ENCODE measurements around the gene FHOD3.

FHOD3 gene

DNA sequence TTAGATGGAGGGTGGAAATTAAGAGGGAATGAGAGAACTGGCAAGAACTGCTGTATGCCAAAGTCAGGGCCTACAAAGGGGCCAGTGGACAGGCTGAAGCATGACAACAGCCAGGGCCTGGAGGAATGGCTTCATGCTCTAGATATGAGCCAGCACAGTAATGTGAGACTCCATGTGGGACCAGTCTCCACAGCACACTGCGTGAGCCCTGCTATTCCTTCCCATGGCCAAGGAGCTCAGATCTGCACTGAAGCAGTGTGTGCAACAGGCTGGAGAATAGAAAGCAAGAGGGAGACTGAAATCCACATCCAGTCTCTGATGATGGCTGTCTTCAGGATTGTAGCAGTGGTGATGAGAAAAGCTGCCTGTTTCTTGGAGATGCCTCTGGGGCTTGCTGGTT is 368.4 kb downstream of the FHOD3 start:
- no peak overlapping the region for H3K4me3 Mint-ChIP-seq
- CTCF ChIA-PET = no interaction called here
- no peak overlapping the region for H3K27ac Mint-ChIP-seq
- no peaks in the 10 kb centered on the region for H3K36me3 Mint-ChIP-seq
- DNase-seq = no peak
- no peaks in the 10 kb centered on the region for H3K4me1 Mint-ChIP-seq
- peaks cover under 1% of the 10 kb centered on the region for H3K27me3 Mint-ChIP-seq
- no peaks in the 10 kb centered on the region for H3K9me3 Mint-ChIP-seq

DNA sequence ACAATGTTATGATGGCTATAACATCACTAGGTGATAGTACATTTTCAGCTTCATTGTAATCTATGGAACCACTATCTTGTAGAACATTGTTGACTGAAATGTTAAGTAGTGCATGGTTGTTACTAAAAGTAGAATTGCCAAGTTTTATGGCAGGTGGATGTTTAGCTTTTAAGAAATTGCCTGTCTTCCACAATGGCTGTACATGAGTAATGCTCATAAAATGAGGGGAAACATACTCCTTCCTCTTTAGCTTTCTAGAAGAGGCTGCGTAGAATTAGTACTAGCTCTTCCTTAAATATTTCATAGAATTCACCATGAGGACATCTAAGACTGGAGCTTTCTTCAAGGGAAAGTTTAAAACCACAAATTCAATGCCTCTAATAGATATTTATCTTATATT is 370.3 kb downstream of the FHOD3 start:
- peaks cover 8% of the 10 kb centered on the region for H3K27me3 Mint-ChIP-seq
- no peaks in the 10 kb centered on the region for H3K4me1 Mint-ChIP-seq
- no peaks in the 10 kb centered on the region for H3K36me3 Mint-ChIP-seq
- no peaks in the 10 kb centered on the region for H3K9me3 Mint-ChIP-seq
- no peak for DNase-seq
- no peak overlapping the region for H3K4me3 Mint-ChIP-seq
- no peak overlapping the region for H3K27ac Mint-ChIP-seq
- CTCF ChIA-PET = no interaction called here

DNA sequence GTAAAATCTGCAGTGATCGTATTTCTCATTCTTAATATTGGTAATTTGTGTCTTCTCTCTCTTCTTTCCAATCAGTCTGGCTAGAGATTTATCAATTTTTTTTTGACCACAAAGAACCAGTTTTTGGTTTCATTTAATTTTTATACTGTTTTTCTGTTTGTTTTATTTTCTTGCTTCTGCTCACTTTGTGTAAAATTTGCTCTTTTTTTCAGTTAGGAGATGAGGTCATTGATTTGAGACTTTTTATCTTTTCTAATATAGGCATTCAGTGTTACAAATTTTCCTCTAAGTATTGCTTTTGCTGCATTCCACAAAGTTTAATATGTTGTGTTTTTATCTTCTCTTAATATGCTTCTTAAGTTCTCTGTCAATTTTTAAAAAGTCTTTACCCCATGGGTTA is 370.8 kb downstream of the FHOD3 start:
- Mint-ChIP-seq H3K27me3 (peaks cover 9% of the 10 kb centered on the region), H3K27ac (no peak overlapping the region), H3K36me3 (no peaks in the 10 kb centered on the region), H3K9me3 (no peaks in the 10 kb centered on the region), H3K4me1 (no peaks in the 10 kb centered on the region), H3K4me3 (no peak overlapping the region)
- CTCF ChIA-PET = no interaction called here
- DNase-seq = no peak

DNA sequence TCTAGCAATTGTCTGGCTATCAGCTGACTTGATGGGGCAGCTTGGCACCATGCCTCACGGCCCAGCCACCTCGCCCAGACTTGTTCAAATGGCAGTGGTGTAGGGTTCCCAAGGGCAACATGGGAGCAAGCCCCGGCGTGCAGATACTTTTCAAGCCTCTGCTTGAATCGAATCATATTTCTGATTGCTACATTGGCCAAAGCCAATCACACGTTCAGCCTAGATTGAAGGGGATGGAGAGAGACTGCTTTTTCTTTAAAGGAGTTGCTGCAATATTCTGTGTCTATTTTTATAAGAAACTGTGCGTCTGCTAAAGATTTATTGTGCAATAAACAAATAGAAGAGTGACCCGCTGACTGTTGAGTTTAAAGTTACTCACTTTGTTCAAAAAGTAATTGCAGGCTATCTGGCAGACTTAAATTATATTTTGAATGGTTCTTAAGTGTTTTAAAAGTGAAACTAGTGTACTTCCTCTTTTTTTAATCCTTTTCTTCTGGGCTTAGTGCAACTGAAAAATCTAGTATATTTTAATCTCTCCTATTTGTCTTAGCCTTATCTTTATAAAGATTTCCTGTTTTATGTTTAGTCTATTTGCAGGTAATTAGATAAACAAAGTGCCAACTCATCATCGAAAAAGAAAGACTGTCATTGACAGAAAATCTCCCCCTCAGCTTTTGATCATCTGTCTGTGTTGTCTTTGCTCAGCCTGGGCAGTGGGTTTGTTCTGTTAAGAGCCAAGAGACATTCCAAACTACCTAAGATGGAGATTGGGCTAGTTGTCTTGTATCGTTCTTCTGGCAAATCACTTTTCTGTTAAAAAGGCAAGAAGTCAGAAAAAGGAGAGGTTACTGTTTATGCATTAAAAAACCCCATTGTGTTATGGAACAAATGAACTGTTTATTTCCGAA is 375.2 kb downstream of the FHOD3 start:
- no peaks in the 10 kb centered on the region for H3K9me3 Mint-ChIP-seq
- no peak overlapping the region for H3K4me3 Mint-ChIP-seq
- no peak overlapping the region for H3K27ac Mint-ChIP-seq
- CTCF ChIA-PET = no interaction called here
- H3K4me1 Mint-ChIP-seq = no peaks in the 10 kb centered on the region
- H3K36me3 Mint-ChIP-seq = no peaks in the 10 kb centered on the region
- peaks cover 18% of the 10 kb centered on the region for H3K27me3 Mint-ChIP-seq
- no peak for DNase-seq

DNA sequence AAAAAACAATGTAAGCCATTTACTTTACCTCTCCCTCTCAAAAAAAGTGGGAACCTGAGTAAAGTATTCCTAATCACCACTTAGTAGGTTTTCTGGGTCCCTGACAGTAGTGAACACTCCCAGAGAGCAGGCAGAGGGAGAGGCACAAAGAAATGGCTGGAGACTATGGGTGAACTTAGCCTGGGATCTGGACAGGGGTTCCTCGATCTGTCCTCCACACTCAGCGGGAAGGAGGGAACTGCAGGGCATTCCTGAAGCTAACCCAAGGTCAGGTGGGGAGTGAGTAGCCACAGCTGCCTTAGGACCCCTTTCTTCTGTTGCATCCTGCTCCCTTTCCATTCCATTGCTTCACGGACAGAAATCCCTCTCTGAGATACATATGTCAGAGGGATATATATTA is 375.9 kb downstream of the FHOD3 start:
- CTCF ChIA-PET = no interaction called here
- H3K27ac Mint-ChIP-seq = no peak overlapping the region
- H3K4me1 Mint-ChIP-seq = no peaks in the 10 kb centered on the region

DNA sequence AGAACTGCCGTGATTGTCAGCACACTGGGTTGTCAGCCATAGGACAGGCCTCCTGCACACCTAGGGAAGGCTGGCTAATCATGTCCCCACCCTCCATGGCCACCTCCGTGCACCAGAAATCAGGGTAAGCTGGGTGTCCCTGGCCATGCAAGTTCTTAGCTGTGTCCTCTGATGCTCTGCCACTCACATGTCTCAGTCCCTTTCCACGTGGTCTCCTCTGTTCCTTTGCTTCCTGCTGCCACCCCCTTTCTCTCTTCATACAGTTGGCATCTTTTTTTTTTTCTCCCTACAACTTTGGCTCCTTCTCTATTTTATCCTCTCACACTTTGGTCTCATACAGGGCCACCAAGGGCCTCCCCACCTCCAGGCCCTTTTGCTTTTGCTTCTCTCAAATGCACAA is 377.6 kb downstream of the FHOD3 start:
- H3K9me3 Mint-ChIP-seq = no peaks in the 10 kb centered on the region
- no peak overlapping the region for H3K27ac Mint-ChIP-seq
- CTCF ChIA-PET = no interaction called here
- H3K4me3 Mint-ChIP-seq = no peak overlapping the region
- peaks cover 18% of the 10 kb centered on the region for H3K27me3 Mint-ChIP-seq
- DNase-seq = no peak
- H3K4me1 Mint-ChIP-seq = no peaks in the 10 kb centered on the region
- H3K36me3 Mint-ChIP-seq = no peaks in the 10 kb centered on the region

More for the DNA sequence above, 375.9 kb downstream of the FHOD3 start:
- H3K9me3 Mint-ChIP-seq = no peaks in the 10 kb centered on the region
- peaks cover 18% of the 10 kb centered on the region for H3K27me3 Mint-ChIP-seq
- H3K36me3 Mint-ChIP-seq = no peaks in the 10 kb centered on the region
- DNase-seq = no peak
- H3K4me3 Mint-ChIP-seq = no peak overlapping the region

DNA sequence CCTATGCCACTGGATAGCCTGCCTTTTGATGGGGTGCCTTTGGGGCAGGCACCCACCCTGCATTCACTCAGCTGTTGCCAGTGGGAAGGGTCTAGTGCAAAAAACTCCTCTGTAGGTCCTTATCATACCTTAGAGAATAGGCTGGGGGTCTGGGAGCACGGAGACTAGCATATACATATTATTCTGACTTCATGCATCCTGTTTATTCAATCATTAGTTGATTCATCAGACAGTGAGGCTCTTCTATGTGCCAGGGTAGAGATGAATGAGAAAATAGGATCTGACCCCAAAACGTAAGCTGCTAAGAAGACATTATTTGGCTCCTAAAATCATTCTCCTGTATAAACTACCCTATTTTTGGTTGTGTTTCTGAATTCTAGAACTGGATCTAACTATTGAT is 378.0 kb downstream of the FHOD3 start:
- Mint-ChIP-seq H3K4me3 (no peak overlapping the region), H3K36me3 (no peaks in the 10 kb centered on the region), H3K27ac (no peak overlapping the region), H3K4me1 (no peaks in the 10 kb centered on the region), H3K9me3 (no peaks in the 10 kb centered on the region), H3K27me3 (peaks cover 18% of the 10 kb centered on the region)
- CTCF ChIA-PET = no interaction called here
- no peak for DNase-seq

DNA sequence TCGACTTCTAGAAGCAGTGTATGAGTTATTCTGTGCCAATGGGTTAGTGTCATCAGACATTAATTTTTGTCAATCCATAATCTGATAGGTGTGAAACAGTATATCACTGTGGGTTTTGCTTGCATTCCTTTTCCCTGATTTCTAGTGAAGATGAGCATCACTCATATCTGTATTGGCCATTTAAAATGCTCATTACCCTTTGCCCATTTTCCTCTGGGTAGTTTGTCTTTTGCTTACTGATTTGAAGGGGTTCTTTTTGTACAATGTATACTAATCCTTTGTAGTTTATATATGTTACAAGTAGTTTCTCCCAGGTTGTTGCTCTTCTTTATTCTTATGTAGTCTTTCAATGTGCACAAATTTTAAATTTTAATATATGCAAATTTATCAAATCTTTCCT is 379.1 kb downstream of the FHOD3 start:
- H3K4me3 Mint-ChIP-seq = no peak overlapping the region
- H3K27me3 Mint-ChIP-seq = peaks cover 13% of the 10 kb centered on the region
- no peak overlapping the region for H3K27ac Mint-ChIP-seq
- no peaks in the 10 kb centered on the region for H3K4me1 Mint-ChIP-seq
- CTCF ChIA-PET = no interaction called here
- DNase-seq = no peak
- no peaks in the 10 kb centered on the region for H3K9me3 Mint-ChIP-seq
- H3K36me3 Mint-ChIP-seq = no peaks in the 10 kb centered on the region

DNA sequence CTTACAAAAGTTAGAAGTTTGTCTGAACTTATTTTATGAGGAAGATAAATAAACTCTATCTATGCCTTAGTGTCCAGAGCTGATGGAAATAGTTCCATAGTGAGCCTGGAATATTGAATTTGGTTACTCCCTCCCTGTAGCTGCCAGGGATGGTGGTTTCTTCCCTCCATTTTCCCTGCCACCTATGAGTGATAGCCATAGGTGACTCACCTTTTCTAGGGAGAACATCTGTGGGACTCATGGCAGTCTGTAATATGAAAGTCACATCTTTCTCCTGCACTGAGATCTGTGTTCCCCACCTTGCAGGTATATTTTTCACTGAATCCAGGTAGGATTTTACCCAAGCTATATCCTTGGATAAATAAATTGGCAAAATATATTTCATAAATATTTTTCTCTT is 382.5 kb downstream of the FHOD3 start:
- no peaks in the 10 kb centered on the region for H3K4me1 Mint-ChIP-seq
- H3K9me3 Mint-ChIP-seq = peaks cover 2% of the 10 kb centered on the region
- peaks cover 8% of the 10 kb centered on the region for H3K27me3 Mint-ChIP-seq
- no peaks in the 10 kb centered on the region for H3K36me3 Mint-ChIP-seq
- H3K4me3 Mint-ChIP-seq = no peak overlapping the region
- no peak overlapping the region for H3K27ac Mint-ChIP-seq
- DNase-seq = no peak
- CTCF ChIA-PET = interaction anchor here (2.3 kb wide), 1 partner anchor 8 kb away, joined by 9 read pairs; no protein-coding TSS in a partner anchor

DNA sequence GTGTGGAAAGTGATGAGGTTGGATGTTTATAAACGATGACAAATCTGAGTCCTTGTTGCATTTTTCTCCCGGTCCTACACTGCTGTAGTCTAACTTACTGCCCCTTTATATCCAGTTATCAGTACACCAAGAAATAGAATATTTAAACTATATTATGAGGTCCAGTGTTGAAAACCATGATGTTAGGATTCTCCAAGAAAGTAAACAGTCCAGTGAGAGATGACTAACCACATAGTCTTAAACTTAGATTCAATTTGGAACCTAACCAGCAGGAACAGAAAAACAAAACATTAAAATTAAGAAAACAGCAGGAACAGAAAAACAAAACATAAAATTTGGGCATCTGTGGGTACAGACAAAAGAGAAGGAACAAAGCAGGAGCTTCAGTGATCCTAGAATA is 388.1 kb downstream of the FHOD3 start:
- H3K36me3 Mint-ChIP-seq = no peaks in the 10 kb centered on the region

DNA sequence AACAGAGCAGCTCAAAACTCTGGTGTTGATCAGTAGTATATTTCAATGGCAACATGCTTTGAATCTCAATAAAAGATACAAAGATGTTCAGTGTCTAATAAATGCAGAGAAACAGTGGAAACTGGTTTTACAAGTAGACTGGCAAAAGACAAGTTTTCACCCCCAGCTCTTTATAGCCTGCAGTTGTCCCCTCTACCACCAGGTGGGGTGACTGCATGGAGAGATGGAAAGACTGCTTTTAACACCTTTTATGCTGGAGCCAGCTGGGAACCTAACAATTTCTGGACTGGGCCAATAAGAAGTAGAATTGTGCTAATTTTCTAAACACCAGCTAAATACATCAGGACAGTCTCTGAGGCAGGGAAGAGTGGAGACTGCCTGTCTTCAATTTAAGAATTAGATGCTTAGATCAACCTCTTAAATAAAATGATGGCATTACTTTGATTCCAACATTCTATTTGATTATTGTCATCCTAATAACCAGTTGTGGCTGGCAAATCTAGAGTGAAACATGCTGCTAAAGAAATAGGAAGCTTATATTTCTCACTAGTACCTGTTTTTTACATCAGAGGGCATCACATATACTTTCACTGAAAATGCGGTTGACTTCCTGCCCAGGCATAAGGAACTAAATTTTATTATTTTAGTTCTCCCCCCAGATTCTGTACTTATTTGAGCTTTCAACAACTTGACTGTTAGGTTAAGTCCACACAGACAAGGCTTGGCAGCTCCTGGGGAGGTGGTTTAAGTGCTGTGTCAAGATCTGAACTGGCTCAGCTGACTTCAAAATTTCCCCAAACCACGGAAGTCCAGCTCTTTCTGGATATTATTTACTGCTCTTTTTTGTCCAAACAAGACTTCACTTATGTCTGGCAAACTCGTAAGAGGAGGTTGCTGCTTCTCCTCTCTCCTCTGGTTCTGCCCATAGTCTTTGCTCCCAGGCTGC is 390.8 kb downstream of the FHOD3 start:
- H3K27ac Mint-ChIP-seq = no peak overlapping the region
- no peak overlapping the region for H3K4me3 Mint-ChIP-seq
- H3K27me3 Mint-ChIP-seq = peaks cover 8% of the 10 kb centered on the region
- peak; percentile 69 for DNase-seq
- H3K4me1 Mint-ChIP-seq = no peaks in the 10 kb centered on the region
- H3K9me3 Mint-ChIP-seq = peaks cover 2% of the 10 kb centered on the region
- no peaks in the 10 kb centered on the region for H3K36me3 Mint-ChIP-seq
- CTCF ChIA-PET = interaction anchor here (0.5 to 2.7 kb wide), 14 partner anchors 9 to 757 kb away, joined by 3 to 38 read pairs (median 3); no protein-coding TSS in a partner anchor

More for the DNA sequence above, 388.1 kb downstream of the FHOD3 start:
- H3K4me3 Mint-ChIP-seq = no peak overlapping the region
- H3K9me3 Mint-ChIP-seq = peaks cover 2% of the 10 kb centered on the region
- CTCF ChIA-PET = no interaction called here
- no peak overlapping the region for H3K27ac Mint-ChIP-seq
- no peak for DNase-seq
- peaks cover 8% of the 10 kb centered on the region for H3K27me3 Mint-ChIP-seq
- H3K4me1 Mint-ChIP-seq = no peaks in the 10 kb centered on the region

DNA sequence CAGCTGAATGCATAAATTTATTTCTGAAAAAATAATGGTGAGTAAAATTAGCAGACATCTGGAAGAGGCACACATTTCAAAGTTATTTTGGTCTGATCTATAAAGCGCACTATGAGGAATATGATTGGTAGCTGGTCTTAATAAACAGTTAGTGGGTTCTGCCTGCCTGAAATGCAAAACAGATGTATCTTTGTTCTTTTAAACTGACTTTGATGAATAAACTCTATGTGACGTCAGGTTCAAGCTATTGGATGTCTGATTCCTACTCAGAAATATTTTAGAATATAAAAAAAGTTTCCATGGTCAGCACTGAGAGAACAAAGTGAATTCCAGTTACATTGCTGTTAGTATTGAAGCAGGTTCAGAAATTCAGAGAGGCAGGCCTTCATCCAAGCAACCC is 394.9 kb downstream of the FHOD3 start:
- Mint-ChIP-seq H3K27me3 (peaks cover 4% of the 10 kb centered on the region), H3K4me3 (no peak overlapping the region), H3K27ac (no peak overlapping the region), H3K4me1 (no peaks in the 10 kb centered on the region), H3K9me3 (no peaks in the 10 kb centered on the region), H3K36me3 (no peaks in the 10 kb centered on the region)
- CTCF ChIA-PET = interaction anchor here (0.9 kb wide), 1 partner anchor 10 kb away, joined by 3 read pairs; no protein-coding TSS in a partner anchor
- DNase-seq = no peak

DNA sequence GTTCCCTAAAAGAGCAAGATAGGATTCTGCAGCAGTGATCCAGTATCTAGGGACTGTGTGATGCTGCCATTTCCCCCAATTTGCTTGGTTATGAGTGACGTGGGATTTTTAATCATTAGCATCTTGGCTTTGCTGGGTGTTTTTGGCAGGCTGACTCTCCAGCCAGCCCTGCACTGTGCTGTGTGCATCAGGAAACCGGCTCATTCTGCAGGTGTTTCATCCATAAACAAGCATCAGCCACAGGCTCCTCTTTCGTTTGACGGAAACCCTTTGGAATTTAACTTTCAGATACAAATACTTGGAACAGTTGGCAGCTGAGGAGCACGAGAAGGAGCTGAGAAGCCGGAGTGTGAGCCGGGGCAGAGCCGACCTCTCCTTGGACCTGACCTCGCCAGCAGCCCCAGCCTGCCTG is 395.4 kb downstream of the FHOD3 start:
- Mint-ChIP-seq H3K27ac (no peak overlapping the region), H3K4me1 (no peaks in the 10 kb centered on the region)

DNA sequence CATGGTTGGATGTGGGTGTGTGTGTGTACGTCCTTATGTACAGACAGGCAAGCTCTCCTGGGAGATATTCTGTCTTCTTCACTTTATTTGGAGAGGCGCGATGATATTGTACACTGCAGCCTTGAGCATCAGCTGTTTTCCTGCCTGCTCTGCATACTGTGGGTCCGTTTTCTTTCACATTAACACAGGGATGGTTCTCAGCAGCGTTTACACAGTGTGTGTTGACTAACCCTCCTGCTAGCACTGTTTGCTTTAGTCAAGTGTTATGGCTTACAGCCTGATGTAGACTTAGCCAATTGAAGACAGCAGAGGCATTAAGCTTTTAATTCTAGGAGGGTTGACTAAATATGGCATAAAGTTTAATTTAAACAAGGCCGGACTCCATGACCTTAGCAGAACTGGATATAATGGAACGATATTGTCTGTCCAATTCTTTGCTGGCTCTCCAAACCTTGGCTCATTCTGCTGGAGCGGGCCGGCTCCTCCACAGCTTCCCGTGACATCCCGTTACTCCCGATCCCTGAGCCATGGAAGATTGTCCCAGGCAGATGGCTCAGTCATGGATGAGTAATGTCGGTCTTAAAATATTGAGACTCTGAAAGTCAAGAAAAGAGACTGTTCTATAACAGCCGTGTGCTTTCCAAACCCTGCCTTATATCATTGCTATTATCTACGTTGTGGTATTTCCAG is 396.6 kb downstream of the FHOD3 start:
- no peaks in the 10 kb centered on the region for H3K4me1 Mint-ChIP-seq
- H3K36me3 Mint-ChIP-seq = no peaks in the 10 kb centered on the region
- CTCF ChIA-PET = no interaction called here
- H3K27me3 Mint-ChIP-seq = no peaks in the 10 kb centered on the region
- DNase-seq = no peak
- H3K4me3 Mint-ChIP-seq = no peak overlapping the region
- no peak overlapping the region for H3K27ac Mint-ChIP-seq
- H3K9me3 Mint-ChIP-seq = no peaks in the 10 kb centered on the region

More for the DNA sequence above, 395.4 kb downstream of the FHOD3 start:
- Mint-ChIP-seq H3K27me3 (peaks cover 4% of the 10 kb centered on the region), H3K9me3 (no peaks in the 10 kb centered on the region), H3K36me3 (no peaks in the 10 kb centered on the region), H3K4me3 (no peak overlapping the region)
- no peak for DNase-seq
- CTCF ChIA-PET = no interaction called here
